GM13977 (cell line): ENCODE data around the gene SNX3.
"Not testable (repeated sequence)": the region's sequence is repeated elsewhere in the genome, so short reads cannot be mapped to it uniquely, and the experiment has no call there.

ENCODE experiments used
- DNase-seq: peaks from one replicate; pipeline ENCODE4 v3.0.0; 2012; ENCODE audit warnings: low spot score
- in situ Hi-C: fragments of 300-500 bp; cut with MboI; formaldehyde crosslinking; loops from one replicate; pipeline ENCODE4 v1.12.0; 2022; ENCODE audit warnings: low sequenced_read_pairs, low pct_unique_long_range_greater_than_20kb, mixed read lengths, inconsistent platforms; ENCODE audit not compliant: unreplicated experiment
- TF ChIP-seq, protein P1 (sequence below): IDR thresholded peaks from 2 replicates; pipeline ENCODE4 v1.5.1; 2012; ENCODE audit warnings: mild to moderate bottlenecking, control low read depth; ENCODE audit not compliant: insufficient read depth; ENCODE audit errors: extremely low read depth, missing control alignments

Gene SNX3

GRCh38 chr6:108285381-108285780, 24.5 kb upstream of the SNX3 start:
- TF ChIP-seq, protein P1, sequence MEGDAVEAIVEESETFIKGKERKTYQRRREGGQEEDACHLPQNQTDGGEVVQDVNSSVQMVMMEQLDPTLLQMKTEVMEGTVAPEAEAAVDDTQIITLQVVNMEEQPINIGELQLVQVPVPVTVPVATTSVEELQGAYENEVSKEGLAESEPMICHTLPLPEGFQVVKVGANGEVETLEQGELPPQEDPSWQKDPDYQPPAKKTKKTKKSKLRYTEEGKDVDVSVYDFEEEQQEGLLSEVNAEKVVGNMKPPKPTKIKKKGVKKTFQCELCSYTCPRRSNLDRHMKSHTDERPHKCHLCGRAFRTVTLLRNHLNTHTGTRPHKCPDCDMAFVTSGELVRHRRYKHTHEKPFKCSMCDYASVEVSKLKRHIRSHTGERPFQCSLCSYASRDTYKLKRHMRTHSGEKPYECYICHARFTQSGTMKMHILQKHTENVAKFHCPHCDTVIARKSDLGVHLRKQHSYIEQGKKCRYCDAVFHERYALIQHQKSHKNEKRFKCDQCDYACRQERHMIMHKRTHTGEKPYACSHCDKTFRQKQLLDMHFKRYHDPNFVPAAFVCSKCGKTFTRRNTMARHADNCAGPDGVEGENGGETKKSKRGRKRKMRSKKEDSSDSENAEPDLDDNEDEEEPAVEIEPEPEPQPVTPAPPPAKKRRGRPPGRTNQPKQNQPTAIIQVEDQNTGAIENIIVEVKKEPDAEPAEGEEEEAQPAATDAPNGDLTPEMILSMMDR: no peak
- no peak for DNase-seq
- in situ Hi-C loops: no loop called here

DNA sequence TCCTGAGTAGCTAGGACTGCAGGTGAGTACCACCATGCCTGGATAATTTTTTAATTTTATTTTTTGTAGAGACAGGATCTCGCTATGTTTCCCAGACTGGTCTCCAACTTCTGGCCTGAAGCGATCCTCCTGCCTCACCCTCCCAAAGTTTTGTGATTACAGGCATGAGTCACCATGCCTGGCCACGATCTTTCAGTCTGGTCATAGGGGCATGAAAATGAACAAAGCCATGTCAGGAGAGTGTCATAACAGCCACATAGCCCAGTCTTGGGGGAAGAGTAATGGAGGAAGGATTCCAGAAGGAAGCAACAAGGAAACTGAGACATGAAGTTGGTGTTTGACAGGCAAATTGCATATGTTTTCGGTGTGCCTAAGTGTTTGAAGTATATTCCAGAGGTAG, 17.0 kb upstream of the SNX3 start:
- in situ Hi-C loops: no loop called here

GRCh38 chr6:108277295-108277694, 16.5 kb upstream of the SNX3 start:
- DNase-seq: no peak
- TF ChIP-seq, protein P1: no peak
- in situ Hi-C loops: no loop called here

More for the DNA sequence above, 17.0 kb upstream of the SNX3 start:
- TF ChIP-seq, protein P1: no peak
- DNase-seq: no peak

DNA sequence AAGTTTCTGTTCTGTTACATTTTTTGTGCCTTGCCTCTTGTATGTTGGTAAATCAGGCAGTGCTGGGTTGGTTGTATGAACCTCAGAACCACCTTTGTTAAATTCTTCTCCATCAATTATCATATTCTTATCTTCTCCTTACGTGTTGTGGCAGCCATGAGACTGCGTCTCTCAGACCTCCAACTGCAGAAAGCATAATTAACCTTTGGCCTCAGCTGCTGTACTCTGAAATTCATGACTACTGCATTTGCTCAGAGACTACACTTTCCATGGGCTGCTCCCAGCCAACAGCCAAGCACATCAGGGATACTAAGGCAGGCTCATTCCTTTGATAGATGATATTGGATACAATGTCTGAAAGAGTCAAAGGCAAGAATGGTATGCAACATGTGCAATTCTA, 15.1 kb upstream of the SNX3 start:
- in situ Hi-C loops: no loop called here
- no peak for DNase-seq
- TF ChIP-seq, protein P1: no peak

DNA sequence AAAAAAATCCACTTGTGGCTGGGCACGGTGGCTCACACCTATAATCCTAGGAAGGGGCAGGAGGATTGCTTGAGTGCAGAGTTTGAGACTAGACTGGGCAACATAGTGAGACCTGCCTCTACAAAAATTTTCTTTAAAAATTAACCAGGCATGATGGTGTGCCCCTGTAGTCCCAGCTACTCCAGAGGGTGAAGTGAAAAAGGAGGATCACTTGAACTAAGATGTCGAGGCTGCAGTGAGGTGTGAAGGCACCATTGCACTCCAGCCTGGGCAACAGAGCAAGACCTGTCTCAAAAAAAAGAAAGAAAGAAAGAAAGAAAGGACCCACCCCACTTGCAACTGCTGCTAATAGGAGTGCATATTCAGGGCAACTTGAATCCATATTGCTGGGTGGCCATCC, 13.7 kb upstream of the SNX3 start:
- in situ Hi-C loops: no loop called here
- no peak for DNase-seq
- TF ChIP-seq, protein P1: no peak

DNA sequence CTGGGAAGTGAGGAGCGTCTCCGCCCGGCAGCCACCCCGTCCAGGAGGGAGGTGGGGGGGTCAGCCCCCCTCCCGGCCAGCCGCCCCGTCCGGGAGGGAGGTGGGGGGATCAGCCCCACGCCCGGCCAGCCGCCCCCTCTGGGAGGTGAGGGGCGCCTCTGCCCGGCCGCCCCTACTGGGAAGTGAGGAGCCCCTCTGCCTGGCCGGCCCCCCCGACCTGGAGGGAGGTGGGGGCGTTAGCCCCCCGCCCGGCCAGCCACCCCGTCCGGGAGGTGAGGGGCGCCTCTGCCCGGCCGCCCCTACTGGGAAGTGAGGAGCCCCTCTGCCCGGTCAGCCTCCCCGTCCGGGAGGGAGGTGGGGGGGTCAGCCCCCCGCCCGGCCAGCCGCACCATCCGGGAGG, 9.1 kb upstream of the SNX3 start:
- DNase-seq, in situ Hi-C loops: not testable (repeated sequence)

GRCh38 chr6:108268845-108269244, 8.0 kb upstream of the SNX3 start:
- in situ Hi-C loops: no loop called here
- no peak for DNase-seq

More at GRCh38 chr6:108268845-108269244, 8.0 kb upstream of the SNX3 start:
- TF ChIP-seq, protein P1: no peak
